Measurements from ENCODE around the gene B4GALT2. TPM values are rescaled to one million over a fixed set of nuclear protein-coding genes. Genes with fewer than 3 reads are reported as not detected.

Gene B4GALT2, protein sequence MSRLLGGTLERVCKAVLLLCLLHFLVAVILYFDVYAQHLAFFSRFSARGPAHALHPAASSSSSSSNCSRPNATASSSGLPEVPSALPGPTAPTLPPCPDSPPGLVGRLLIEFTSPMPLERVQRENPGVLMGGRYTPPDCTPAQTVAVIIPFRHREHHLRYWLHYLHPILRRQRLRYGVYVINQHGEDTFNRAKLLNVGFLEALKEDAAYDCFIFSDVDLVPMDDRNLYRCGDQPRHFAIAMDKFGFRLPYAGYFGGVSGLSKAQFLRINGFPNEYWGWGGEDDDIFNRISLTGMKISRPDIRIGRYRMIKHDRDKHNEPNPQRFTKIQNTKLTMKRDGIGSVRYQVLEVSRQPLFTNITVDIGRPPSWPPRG
- total RNA-seq (2014; rRNA removed; shearing (Covaris generic)), result 70.2 and 81.8 TPM in 2 replicates

DNA sequence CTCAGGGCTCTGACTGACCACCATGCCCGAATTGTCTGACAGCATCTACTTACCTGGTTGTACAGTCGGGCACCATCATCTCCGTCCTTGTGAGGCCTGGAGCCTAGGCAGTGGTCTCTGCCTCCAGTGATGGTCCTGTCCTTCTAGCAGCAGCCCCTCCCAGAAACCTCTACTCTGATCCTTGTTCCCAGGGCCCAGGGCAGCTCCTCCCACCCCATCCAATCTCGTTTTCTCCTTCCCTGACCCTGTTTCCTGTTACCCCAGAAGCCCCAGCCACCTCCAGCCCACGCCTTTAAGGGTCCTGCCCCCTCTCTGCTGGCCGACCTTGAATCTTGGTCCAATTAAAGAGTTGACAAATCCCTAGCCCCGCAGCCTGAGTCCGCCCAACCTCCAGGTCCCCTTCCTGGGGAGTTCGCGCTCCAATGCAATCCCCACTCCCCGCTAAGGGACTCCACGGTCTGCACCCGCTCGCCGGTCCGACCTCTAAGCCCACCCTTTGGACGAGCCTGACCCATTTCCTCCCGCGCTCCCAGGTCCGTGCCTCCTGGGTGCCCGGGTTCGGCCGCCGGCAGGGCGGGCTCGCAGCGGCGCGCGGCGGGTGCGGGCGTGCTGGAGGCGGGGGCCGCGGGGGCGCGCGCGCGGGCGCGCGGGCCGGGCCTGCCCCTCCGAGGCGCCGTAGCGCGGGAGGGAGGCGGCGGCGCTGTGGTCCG, at the start of gene B4GALT2:
Gene B4GALT2 (plus strand): TSS at position 660 of the 710 bp plus-strand sequence. CDS start 1,951 bp downstream, outside the sequence.
- Histone ChIP-seq H3K9me3 (replicated peaks) (no peaks in the 10 kb centered on the region), H3K27ac (peak within 1 kb of the TSS; percentile 65), H3K4me1 (replicated peaks) (peaks cover 46% of the 10 kb centered on the region), H3K36me3 (peaks cover 69% of the 10 kb centered on the region), H3K4me3 (peak within 1 kb of the TSS; percentile 59), H3K27me3 (replicated peaks) (no peaks in the 10 kb centered on the region)
- peak in 1 of 2 experiments; percentile 42 for DNase-seq (ENCODE audit: low read depth in 1 of 2, low spot score in 2 of 2)

DNA sequence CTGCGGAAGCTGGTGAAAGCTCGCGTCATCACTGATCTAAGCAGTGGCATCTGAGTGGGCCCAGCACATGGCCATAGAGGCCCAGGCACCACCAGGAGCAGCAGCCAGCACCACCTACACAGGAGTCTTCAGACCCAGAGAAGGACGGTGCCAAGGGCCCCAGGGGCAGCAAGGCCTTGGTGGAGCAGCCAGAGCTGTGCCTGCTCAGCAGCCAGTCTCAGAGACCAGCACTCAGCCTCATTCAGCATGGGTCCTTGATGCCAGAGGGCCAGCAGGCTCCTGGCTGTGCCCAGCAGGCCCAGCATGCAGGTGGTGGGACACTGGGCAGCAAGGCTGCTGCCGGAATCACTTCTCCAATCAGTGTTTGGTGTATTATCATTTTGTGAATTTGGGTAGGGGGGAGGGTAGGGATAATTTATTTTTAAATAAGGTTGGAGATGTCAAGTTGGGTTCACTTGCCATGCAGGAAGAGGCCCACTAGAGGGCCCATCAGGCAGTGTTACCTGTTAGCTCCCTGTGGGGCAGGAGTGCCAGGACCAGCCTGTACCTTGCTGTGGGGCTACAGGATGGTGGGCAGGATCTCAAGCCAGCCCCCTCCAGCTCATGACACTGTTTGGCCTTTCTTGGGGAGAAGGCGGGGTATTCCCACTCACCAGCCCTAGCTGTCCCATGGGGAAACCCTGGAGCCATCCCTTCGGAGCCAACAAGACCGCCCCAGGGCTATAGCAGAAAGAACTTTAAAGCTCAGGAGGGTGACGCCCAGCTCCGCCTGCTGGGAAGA, 48.7 kb upstream of the B4GALT2 start:
- no peak for DNase-seq (ENCODE audit: low read depth in 1 of 2, low spot score in 2 of 2)
- no peak overlapping the region for H3K4me3 ChIP-seq
- no peaks in the 10 kb centered on the region for H3K27me3 ChIP-seq (replicated peaks)
- no peaks in the 10 kb centered on the region for H3K9me3 ChIP-seq (replicated peaks)
- no peak overlapping the region for H3K27ac ChIP-seq
- peaks cover 21% of the 10 kb centered on the region; the same call in 1 of the 2 replicates for H3K36me3 ChIP-seq
- peaks cover 35% of the 10 kb centered on the region for H3K4me1 ChIP-seq (replicated peaks)

DNA sequence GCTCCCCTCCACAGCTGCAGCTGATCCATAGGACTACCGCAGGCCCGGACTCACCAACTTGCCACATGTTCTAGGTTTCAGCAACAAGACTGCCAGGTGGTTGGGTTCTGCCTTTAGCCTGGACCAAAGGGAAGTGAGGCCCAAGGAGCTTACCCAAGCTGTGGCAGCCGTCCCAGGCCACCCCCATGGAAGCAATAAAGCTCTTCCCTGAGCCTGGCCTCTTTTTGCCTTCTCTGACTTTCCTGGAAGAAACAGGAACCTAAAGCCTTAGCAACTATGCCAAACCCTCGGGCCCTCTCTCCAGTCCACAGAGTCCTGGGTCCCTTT, 48.1 kb upstream of the B4GALT2 start:
- Histone ChIP-seq H3K27me3 (replicated peaks) (no peaks in the 10 kb centered on the region), H3K4me3 (no peak overlapping the region), H3K36me3 (peaks cover 16% of the 10 kb centered on the region; the same call in 1 of the 2 replicates), H3K9me3 (replicated peaks) (no peaks in the 10 kb centered on the region), H3K4me1 (replicated peaks) (peaks cover 37% of the 10 kb centered on the region), H3K27ac (no peak overlapping the region)
- no peak for DNase-seq (ENCODE audit: low read depth in 1 of 2, low spot score in 2 of 2)

DNA sequence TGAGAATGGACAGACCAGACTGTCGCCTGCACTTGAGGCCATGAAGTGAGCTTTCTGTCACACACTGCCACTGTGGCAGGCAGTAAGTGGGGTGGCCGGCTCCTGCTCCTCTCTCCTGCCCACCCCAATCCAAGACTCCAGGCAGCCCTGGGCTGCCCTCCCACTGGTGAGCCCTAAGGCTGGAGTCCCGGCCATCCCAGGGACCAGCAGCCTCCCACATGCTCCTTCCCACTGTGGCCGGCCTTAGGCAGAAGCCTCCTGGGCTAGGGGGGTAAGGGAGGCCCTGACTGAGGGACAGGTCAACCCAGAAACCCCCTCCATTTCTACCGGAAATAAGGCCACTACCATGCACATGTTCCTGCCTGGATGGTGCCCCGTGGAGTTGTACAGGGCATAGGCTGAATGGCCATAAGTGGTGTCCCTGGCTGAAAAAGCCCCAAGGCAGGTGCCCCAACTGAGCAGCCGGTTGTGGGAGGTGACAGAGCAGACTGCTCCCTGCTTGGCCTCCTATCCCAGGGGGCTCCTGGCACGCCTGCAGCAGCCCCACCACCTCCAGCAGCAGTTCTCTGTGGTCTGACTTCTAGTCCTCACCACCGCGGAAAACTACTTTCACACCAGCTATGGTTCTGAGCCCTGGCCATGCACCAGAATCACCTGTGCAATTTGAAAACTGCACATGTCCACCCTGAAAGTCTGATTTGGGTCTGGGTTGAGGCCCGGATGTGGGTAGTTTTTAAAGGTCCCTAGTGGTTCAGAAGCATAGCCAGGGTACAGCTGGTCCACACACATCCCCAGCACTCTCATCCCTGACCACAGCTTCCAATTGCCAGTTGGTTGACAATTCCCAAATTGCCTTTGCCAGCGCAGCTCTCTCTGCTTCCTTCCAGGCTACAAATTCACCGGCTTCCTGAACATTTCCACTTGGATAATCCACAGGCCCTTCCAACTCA, 47.0 kb upstream of the B4GALT2 start:
- DNase-seq (ENCODE audit: low read depth in 1 of 2, low spot score in 2 of 2), result no peak
- H3K27ac ChIP-seq, result no peak overlapping the region

DNA sequence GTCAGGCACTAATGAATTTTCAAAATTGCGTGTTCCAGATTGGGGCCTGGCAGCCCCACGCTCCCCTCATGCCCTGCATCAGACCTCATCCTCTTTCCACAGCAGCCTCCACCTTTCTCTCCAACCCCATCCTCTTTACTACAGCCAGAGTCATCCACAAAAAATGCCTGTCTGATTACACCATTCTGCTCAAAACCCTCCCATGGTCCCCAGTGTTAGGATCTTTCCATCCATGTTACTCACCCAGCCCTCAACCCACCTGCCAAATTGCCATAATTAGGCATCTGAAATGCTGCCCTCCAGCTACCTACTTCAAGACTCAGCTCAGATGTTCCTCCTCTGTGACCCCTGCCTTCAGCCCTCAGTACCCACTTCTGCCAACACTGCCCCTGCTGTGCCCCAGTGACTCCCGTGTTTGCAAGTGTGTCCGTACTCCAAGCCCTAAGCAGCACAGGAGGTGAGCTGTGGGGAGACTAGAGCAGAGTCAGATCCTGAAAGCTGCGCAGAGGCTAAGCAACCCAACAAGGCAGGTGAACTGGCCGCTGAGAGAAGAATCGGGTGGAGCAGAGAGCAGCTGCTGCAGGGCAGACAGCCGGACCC, 46.1 kb upstream of the B4GALT2 start:
- Histone ChIP-seq H3K36me3 (peaks cover 16% of the 10 kb centered on the region; the same call in 1 of the 2 replicates), H3K27ac (no peak overlapping the region), H3K27me3 (replicated peaks) (no peaks in the 10 kb centered on the region), H3K4me1 (replicated peaks) (peaks cover 54% of the 10 kb centered on the region), H3K4me3 (no peak overlapping the region), H3K9me3 (replicated peaks) (no peaks in the 10 kb centered on the region)
- DNase-seq (ENCODE audit: low read depth in 1 of 2, low spot score in 2 of 2), result no peak

More for the DNA sequence above, 47.0 kb upstream of the B4GALT2 start:
- Histone ChIP-seq H3K36me3 (peaks cover 16% of the 10 kb centered on the region; the same call in 1 of the 2 replicates), H3K4me1 (replicated peaks) (peaks cover 48% of the 10 kb centered on the region), H3K9me3 (replicated peaks) (no peaks in the 10 kb centered on the region), H3K4me3 (no peak overlapping the region), H3K27me3 (replicated peaks) (no peaks in the 10 kb centered on the region)

DNA sequence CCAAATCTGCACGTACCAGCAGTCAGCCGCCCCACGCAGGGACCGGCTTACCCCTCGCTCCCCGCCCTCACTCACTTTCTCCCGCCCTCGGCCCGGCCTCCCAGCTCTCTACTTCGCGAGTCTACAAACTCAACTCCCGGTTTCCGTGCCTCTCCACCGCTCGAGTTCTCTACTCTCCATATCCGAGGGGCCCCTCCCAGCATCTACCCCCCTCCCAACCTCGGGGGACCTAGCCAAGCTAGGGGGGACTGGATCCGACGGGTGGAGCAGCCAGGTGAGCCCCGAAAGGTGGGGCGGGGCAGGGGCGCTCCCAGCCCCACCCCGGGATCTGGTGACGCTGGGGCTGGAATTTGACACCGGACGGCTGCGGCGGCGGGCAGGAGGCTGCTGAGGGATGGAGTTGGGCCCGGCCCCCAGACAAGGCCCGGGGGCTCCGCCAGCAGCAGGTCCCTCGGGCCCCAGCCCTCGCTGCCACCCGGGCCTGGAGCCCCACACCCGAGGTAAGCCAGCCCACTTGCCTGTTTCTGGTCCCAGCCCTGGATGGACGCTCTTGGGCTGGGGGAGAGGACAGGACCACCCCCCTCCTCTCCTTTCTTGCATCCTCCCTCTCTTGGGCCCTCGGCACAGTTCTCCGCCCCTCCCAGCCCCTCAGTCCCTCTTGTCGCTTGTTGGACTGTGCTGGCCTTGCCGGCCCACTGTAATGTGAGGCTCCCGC, 45.5 kb upstream of the B4GALT2 start, which contains the start of gene ARTN:
Gene ARTN (plus strand): TSS at position 416 of the 715 bp plus-strand sequence. CDS start 1,856 bp downstream, outside the sequence.
- H3K4me1 ChIP-seq (replicated peaks), result peaks cover 54% of the 10 kb centered on the region
- H3K36me3 ChIP-seq, result peaks cover 16% of the 10 kb centered on the region; the same call in 1 of the 2 replicates
- no peak for DNase-seq (ENCODE audit: low read depth in 1 of 2, low spot score in 2 of 2)
- H3K27ac ChIP-seq, result no peak within 1 kb of the TSS
- H3K4me3 ChIP-seq, result no peak within 1 kb of the TSS
- H3K9me3 ChIP-seq (replicated peaks), result no peaks in the 10 kb centered on the region
- H3K27me3 ChIP-seq (replicated peaks), result no peaks in the 10 kb centered on the region

DNA sequence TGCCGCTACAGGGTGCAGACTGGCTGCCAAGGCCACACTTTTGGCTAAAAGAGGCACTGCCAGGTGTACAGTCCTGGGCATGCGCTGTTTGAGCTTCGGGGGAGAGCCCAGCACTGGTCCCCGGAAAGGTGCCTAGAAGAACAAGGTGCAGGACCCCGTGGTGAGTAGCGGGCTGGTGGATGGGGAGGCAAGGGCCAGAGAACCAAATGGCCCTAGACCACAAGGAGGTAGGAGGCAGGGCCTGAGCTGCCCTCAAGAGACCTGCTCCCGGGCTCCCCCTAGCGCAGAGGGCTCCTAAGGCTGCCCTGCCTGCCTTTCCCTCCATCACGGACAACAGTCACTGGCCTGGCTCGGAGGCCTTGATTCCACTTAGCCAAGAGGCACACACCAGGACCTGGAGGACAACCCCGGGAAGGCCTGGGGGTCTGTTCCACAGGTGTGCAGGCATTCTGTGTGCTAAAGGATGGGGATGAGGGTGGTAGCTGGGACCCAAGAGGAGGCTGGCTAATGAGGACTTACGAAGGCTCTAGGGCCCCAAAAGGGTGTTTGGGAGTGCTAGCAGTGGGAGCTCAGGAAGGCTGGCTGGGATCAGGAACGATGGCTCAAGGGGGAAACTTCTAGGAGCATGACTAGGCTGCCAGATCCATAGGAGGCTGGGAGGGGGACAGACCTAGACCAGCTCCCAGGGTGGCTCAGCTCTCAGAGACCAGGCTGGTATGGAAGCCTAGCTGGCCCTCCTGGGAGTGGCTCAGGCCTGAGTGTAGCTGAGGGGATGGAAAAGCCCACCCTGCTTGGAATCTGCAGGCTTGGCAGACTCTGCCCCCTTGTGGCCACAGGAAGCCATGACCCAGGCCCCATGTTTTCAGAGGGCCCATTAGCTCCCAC, 44.7 kb upstream of the B4GALT2 start:
- Histone ChIP-seq H3K27me3 (replicated peaks) (no peaks in the 10 kb centered on the region), H3K27ac (no peak overlapping the region), H3K4me1 (replicated peaks) (peaks cover 53% of the 10 kb centered on the region), H3K36me3 (peaks cover 14% of the 10 kb centered on the region; the same call in 1 of the 2 replicates), H3K9me3 (replicated peaks) (no peaks in the 10 kb centered on the region), H3K4me3 (no peak overlapping the region)
- peak; percentile 69 to 70 for DNase-seq (ENCODE audit: low read depth in 1 of 2, low spot score in 2 of 2)

DNA sequence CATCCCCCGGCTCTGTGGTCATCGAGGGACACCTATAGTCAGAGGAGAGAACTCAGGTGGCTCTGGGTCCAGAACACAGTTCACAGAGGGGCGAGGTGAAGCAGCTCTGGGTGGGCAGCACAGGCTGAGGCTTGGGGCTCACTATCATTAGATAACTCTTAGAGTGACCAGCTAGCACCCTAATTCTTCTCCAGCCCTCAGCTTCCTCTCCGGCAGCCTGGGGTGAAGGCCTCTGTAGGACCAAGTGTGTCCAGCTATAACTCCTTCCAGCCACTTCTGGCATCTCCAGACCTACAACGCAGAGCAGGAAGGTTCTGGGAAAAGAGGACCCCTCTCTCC, 44.1 kb upstream of the B4GALT2 start:
- H3K4me1 ChIP-seq (replicated peaks), result peaks cover 47% of the 10 kb centered on the region
- H3K27ac ChIP-seq, result no peak overlapping the region
- DNase-seq (ENCODE audit: low read depth in 1 of 2, low spot score in 2 of 2), result no peak
- H3K27me3 ChIP-seq (replicated peaks), result no peaks in the 10 kb centered on the region
- H3K4me3 ChIP-seq, result no peak overlapping the region
- no peaks in the 10 kb centered on the region for H3K9me3 ChIP-seq (replicated peaks)
- H3K36me3 ChIP-seq, result peaks cover 8% of the 10 kb centered on the region; the same call in 1 of the 2 replicates

DNA sequence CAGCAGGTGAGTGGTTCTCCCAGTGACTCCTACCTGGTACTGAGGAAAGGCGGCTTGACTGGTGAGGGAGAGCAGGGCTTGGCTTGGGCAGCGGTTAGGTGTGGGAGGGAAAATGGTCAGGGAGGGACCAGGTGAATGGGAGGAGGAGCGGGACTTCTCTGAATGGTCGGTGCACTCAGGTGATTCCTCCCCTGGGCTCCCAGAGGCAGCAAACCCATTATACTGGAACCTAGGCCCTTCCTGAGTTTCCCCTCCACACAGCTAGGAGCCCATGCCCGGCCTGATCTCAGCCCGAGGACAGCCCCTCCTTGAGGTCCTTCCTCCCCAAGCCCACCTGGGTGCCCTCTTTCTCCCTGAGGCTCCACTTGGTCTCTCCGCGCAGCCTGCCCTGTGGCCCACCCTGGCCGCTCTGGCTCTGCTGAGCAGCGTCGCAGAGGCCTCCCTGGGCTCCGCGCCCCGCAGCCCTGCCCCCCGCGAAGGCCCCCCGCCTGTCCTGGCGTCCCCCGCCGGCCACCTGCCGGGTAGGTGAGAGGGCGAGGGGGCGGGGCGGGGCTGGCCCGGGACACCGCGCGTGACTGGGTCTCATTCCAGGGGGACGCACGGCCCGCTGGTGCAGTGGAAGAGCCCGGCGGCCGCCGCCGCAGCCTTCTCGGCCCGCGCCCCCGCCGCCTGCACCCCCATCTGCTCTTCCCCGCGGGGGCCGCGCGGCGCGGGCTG, 43.1 kb upstream of the B4GALT2 start:
- H3K27ac ChIP-seq, result no peak overlapping the region
- H3K4me1 ChIP-seq (replicated peaks), result peaks cover 46% of the 10 kb centered on the region
- H3K36me3 ChIP-seq, result no peaks in the 10 kb centered on the region
- H3K4me3 ChIP-seq, result peak overlapping the region; percentile 21
- H3K27me3 ChIP-seq (replicated peaks), result no peaks in the 10 kb centered on the region
- no peak for DNase-seq (ENCODE audit: low read depth in 1 of 2, low spot score in 2 of 2)
- H3K9me3 ChIP-seq (replicated peaks), result no peaks in the 10 kb centered on the region

DNA sequence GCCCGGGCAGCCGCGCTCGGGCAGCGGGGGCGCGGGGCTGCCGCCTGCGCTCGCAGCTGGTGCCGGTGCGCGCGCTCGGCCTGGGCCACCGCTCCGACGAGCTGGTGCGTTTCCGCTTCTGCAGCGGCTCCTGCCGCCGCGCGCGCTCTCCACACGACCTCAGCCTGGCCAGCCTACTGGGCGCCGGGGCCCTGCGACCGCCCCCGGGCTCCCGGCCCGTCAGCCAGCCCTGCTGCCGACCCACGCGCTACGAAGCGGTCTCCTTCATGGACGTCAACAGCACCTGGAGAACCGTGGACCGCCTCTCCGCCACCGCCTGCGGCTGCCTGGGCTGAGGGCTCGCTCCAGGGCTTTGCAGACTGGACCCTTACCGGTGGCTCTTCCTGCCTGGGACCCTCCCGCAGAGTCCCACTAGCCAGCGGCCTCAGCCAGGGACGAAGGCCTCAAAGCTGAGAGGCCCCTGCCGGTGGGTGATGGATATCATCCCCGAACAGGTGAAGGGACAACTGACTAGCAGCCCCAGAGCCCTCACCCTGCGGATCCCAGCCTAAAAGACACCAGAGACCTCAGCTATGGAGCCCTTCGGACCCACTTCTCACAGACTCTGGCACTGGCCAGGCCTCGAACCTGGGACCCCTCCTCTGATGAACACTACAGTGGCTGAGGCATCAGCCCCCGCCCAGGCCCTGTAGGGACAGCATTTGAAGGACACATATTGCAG, 42.4 kb upstream of the B4GALT2 start:
- Histone ChIP-seq H3K4me1 (replicated peaks) (peaks cover 46% of the 10 kb centered on the region), H3K27ac (no peak overlapping the region), H3K36me3 (no peaks in the 10 kb centered on the region), H3K4me3 (peak overlapping the region; percentile 21), H3K27me3 (replicated peaks) (no peaks in the 10 kb centered on the region), H3K9me3 (replicated peaks) (no peaks in the 10 kb centered on the region)
- DNase-seq (ENCODE audit: low read depth in 1 of 2, low spot score in 2 of 2), result no peak
